Nephron progenitor cell (in vitro differentiated cells): Measurements from ENCODE around the gene SLC25A25.

Source experiments
- DNase-seq: peaks from one replicate; pipeline ENCODE4 v3.0.0; 2021
- H3K27ac Mint-ChIP-seq: 2 replicates; pipeline ENCODE4 v1.8.0; 2021; ENCODE audit warnings: mild to moderate bottlenecking, moderate library complexity, mixed read lengths
- H3K27me3 Mint-ChIP-seq: 2 replicates; pipeline ENCODE4 v1.8.0; 2021; ENCODE audit warnings: mild to moderate bottlenecking, low read depth, mixed read lengths; ENCODE audit not compliant: poor library complexity
- H3K36me3 Mint-ChIP-seq: 2 replicates; pipeline ENCODE4 v1.8.0; 2021; ENCODE audit warnings: low read depth, mixed read lengths
- H3K4me1 Mint-ChIP-seq: 2 replicates; pipeline ENCODE4 v1.8.0; 2021; ENCODE audit warnings: mixed read lengths
- H3K4me3 Mint-ChIP-seq: 2 replicates; pipeline ENCODE4 v1.8.0; 2021; ENCODE audit warnings: mild to moderate bottlenecking, moderate library complexity, mixed read lengths
- H3K9me3 Mint-ChIP-seq: 2 replicates; pipeline ENCODE4 v1.8.0; 2021; ENCODE audit warnings: mild to moderate bottlenecking, moderate library complexity, mixed read lengths
- CTCF ChIP-seq: fragments of 200-600 bp; sonication (generic); IDR thresholded peaks from 2 replicates; pipeline ENCODE4 v1.5.0; 2021; ENCODE audit warnings: antibody characterized with exemption

The SLC25A25 gene

GRCh38 chr9:128091571-128091970 is 23.5 kb downstream of the SLC25A25 start:
- Mint-ChIP-seq H3K4me3 (peak overlapping the region; percentile 68), H3K9me3 (no peaks in the 10 kb centered on the region), H3K36me3 (no peaks in the 10 kb centered on the region), H3K4me1 (peaks cover 51% of the 10 kb centered on the region), H3K27me3 (peaks cover 4% of the 10 kb centered on the region), H3K27ac (no peak overlapping the region)
- TF ChIP-seq CTCF = no peak
- DNase-seq = no peak

GRCh38 chr9:128092199-128092977 is 24.4 kb downstream of the SLC25A25 start:
- no peak for DNase-seq

GRCh38 chr9:128093011-128093410 is 25.0 kb downstream of the SLC25A25 start:
- Mint-ChIP-seq H3K27me3 (peaks cover 4% of the 10 kb centered on the region), H3K4me1 (peaks cover 65% of the 10 kb centered on the region), H3K36me3 (no peaks in the 10 kb centered on the region), H3K9me3 (no peaks in the 10 kb centered on the region), H3K27ac (peak overlapping the region; percentile 18), H3K4me3 (peak overlapping the region; percentile 14)
- DNase-seq = no peak
- TF ChIP-seq CTCF = no peak

More at GRCh38 chr9:128092199-128092977, 24.4 kb downstream of the SLC25A25 start:
- H3K27me3 Mint-ChIP-seq = peaks cover 4% of the 10 kb centered on the region
- TF ChIP-seq CTCF = no peak
- no peaks in the 10 kb centered on the region for H3K36me3 Mint-ChIP-seq
- H3K4me3 Mint-ChIP-seq = peak overlapping the region; percentile 14
- peaks cover 59% of the 10 kb centered on the region for H3K4me1 Mint-ChIP-seq
- no peak overlapping the region for H3K27ac Mint-ChIP-seq
- H3K9me3 Mint-ChIP-seq = no peaks in the 10 kb centered on the region

GRCh38 chr9:128094166-128094949 is 26.3 kb downstream of the SLC25A25 start:
- peaks cover 79% of the 10 kb centered on the region for H3K4me1 Mint-ChIP-seq
- peaks cover 4% of the 10 kb centered on the region for H3K27me3 Mint-ChIP-seq
- no peaks in the 10 kb centered on the region for H3K36me3 Mint-ChIP-seq
- TF ChIP-seq CTCF = no peak
- H3K4me3 Mint-ChIP-seq = peak overlapping the region; percentile 33
- peak; percentile 62 for DNase-seq
- peak overlapping the region; percentile 98 for H3K27ac Mint-ChIP-seq
- H3K9me3 Mint-ChIP-seq = no peaks in the 10 kb centered on the region

GRCh38 chr9:128094950-128095544 is 27.0 kb downstream of the SLC25A25 start:
- no peak for DNase-seq
- Mint-ChIP-seq H3K4me1 (peaks cover 85% of the 10 kb centered on the region), H3K36me3 (no peaks in the 10 kb centered on the region), H3K4me3 (no peak overlapping the region), H3K9me3 (no peaks in the 10 kb centered on the region), H3K27me3 (peaks cover 4% of the 10 kb centered on the region), H3K27ac (peak overlapping the region; percentile 98)
- no peak for TF ChIP-seq CTCF
